Measurements from ENCODE around the gene MAPK1.
"Not testable (repeated sequence)": the region's sequence is repeated elsewhere in the genome, so short reads cannot be mapped to it uniquely, and the experiment has no call there.

The MAPK1 gene

GRCh38 chr22:21817497-21817853 lies 50.0 kb downstream of the MAPK1 start:
- DNase-seq, result not testable (repeated sequence)

GRCh38 chr22:21816787-21817496 lies 50.5 kb downstream of the MAPK1 start:
- DNase-seq, result peak; percentile 88

GRCh38 chr22:21816472-21816786 lies 51.0 kb downstream of the MAPK1 start:
- no peak for DNase-seq

DNA sequence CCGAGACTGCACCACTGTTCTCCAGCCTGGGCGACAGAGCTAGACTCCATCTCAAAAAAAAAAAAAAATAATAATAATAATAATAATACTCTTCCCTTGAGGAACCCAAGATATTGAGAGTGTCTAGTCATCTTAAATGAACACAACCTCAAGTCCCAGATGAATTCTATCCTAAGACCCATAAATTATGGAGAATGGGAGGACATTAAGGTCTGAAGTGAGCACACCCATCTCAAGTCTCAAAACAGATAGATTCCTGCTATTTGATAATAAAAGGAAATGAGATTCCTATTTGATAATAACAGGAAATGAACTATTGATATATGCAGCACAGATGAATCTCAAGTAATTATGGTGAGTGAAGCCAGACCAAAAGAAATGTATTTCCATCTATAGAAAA lies 51.5 kb downstream of the MAPK1 start:
- no peak for DNase-seq

DNA sequence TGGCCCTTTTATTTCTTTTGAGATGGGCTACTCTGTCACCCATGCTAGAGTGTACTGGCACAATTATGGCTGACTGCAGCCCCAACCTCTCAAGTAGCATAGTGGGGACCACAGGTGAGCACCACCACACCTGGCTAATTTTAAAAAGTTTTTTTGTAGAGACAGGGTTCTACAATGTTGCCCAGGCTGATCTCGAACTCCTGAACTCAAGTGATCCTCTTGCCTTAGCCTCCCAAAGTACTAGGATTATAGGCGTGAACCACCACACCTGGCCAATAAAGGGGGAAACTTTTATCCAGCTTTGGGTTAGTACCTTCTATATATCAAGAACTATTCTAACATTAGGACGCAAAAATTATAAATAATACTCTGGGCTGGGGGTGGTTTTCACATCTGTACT lies 52.1 kb downstream of the MAPK1 start:
- no peak for DNase-seq

DNA sequence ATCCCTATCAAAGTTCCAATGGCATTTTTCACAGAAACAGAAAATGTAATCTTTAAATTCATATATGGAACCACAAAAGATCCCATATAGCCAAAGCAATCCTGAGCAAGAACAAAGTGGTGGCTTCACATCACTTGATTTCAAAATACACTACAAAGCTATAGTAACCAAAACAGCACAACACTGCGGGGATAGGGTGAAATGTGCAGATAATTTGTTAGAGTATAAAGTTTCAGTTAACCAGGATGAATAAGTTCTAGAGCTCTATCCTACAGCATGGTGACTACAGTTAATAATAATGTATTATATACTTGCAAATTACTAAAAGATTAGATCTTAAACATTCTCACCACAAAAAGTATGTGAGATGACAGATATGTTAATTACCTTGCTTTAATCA lies 55.5 kb downstream of the MAPK1 start:
- no peak for DNase-seq

DNA sequence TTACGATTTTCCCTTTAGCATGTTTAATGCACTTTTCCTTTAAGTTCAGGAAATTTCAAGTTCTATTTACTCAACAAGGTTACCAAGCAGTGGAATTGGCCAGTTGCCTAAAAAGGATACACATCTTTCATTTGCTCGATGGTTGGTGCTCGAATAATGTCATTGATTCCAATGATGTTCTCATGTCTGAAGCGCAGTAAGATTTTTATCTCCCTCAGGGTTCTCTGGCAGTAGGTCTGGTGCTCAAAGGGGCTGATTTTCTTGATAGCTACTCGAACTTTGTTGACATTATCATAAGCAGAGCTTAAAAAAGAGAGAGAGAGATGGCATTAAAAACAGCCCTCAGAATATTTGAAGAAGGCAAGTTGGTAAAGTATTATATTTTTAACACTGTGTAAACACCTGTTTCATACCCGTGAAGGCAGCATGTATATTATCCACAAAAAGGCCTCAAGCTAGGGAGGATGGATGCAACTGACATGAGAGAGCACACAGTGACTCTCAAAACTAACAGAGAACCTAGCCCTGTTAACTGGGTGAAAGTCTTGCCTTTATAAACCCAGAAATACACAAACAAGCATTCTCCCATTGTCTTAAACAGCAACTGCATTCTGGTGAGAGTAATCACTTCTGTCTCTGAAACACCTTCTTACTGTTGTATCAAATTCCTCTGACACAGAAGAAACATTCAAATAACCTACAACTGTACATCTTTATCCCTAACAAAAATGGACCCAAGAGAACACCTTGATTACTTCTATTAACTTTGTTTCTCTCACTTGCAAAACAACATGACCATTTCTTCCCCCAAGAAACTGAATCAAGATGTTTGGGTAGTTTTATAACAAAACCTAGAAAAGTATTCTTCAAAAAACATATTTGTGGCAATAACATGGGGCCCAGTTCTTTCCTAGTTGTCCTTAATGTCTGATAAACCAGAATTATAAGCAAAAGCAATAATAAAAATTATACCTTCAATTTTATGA lies 59.6 kb downstream of the MAPK1 start:
- DNase-seq, result no peak

- DNase-seq, result not testable (repeated sequence)
Measured at GRCh38 chr22:21805325-21805724, 62.1 kb downstream of the MAPK1 start.

GRCh38 chr22:21803811-21804249 lies 63.6 kb downstream of the MAPK1 start:
- no peak for DNase-seq

DNA sequence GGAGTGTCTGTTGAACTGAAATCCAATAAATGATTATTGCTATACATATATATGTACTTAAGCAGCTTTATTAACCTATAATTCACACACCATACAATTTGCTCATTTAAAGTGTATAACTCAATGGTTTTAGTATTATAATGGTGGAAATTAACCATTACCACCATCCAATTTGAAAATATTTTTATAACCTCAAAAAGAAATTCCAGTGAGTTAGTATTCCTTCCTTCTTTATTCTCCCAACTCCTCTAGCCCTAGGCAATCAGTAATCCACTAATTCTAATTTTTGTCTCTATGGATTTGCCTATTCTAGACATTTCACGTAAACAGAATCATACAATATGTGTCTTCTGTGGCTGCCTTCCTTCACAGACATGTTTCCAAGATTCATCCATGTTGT lies 64.8 kb downstream of the MAPK1 start:
- no peak for DNase-seq

DNA sequence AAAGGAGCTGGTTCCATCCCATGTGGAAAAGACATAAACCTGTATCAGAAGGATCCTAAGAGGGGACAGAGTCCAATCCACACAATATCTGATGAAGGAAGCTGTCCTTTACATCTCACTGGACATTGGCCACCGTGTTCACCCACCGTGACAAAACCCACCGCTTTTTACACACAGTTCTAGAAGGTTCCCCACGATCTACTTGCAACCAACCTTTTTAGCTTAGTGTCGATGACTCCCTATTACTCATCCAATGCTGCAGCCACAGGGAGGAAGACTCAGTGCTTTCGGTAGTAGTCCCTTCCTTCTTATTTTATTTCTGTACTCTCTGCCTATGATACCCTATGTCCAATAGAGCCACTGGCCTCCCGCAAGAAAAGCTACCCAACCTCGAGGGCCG lies 65.4 kb downstream of the MAPK1 start:
- DNase-seq, result no peak

DNA sequence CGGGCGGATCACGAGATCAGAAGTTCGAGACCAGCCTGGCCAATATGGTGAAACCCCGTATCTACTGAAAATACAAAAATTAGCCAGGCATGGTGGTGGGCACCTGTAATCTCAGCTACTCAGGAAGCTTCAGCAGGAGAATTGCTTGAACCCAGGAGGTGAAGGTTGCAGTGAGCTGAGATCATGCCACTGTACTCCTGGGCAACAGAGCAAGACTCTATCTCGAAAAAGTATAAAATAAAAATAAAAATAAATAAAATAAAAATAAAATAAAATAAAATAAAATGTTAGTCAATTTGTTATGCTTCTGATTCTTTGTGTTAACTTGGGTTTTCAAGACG lies 66.2 kb downstream of the MAPK1 start:
- DNase-seq, result not testable (repeated sequence)

DNA sequence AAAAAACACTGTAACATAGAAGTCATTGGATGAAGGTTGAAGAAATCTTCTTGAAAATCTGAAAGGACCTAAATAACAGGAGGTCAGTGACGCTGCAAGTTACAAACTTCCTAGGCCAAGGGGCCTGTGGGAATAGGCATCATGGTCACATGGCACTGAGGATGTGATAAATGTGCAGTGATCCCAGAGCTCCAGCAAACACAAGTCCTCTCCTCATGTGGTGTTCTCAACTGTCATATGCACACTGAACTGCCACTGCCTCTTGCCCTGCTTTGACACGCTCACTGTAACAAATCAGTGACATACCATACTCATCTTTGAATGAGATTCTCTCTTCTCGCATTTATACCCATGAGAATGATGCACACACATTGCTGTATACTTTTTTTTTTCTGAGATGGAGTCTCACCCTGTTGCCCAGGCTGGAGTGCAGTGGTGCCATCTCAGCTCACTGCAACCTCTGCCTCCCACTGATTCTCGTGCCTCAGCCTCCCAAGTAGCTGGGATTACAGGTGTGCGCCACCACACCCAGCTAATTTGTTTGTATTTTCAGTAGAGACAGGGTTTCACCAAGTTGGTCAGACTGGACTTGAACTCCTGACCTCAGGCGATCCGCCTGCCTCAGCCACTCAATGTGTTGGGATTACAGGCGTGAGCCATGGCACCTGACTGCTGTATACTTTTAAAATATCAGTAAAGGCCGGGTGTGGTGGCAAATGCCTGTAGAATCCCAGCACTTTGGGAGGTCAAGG lies 66.7 kb downstream of the MAPK1 start:
- no peak for DNase-seq

DNA sequence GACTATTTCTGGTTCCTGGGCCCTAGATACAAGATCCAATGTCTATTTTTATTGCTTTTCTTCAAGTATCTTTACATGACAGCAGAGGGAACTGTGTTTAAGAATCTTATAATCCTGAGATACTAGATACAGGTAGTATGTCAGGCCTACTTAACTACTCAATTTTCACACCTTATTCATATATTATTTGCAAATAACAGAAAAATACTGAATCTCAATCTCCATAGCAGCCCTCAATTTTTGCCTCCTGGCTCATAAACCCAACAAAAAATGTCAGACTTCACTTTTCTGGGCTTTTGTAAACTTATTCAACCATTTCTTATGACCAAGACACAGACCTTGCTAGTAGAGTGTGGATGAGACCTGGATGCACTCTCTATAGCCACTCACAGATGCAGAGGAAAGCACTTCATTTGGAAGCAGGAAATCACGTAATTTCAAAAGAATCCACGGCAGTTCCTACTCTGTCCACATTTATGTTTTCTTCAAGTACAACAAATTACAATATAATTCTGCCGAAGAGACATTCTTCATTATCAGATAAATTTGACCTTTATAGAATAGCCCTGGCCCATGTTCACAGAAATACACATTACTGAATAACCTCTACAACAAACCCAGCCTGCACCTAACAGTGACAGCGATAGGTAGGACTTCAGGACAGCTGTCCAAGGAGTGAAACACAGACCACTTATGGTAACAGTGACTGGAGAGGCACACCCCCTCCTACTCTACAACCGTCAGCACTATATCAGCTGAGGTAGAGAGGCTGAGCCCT lies 69.8 kb downstream of the MAPK1 start:
- DNase-seq, result peak; percentile 64

DNA sequence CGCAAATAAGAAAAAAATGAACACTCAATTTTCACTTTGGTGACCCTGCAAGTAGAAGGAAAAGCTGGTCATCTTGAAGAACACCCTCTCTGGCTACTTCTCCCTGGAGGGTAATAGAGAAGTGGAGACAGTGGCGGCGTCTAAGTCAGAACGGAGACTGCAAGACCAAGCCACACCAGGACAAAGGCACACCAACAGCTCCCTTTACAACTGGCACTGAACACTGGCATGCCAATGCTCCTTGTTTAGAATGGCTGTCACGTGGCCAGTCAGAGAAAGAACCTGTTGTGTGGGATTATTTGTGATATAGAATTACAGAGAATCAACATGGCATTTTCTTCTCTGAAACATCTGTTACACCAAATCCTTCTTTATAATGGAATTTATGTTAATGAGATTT lies 70.6 kb downstream of the MAPK1 start:
- no peak for DNase-seq

DNA sequence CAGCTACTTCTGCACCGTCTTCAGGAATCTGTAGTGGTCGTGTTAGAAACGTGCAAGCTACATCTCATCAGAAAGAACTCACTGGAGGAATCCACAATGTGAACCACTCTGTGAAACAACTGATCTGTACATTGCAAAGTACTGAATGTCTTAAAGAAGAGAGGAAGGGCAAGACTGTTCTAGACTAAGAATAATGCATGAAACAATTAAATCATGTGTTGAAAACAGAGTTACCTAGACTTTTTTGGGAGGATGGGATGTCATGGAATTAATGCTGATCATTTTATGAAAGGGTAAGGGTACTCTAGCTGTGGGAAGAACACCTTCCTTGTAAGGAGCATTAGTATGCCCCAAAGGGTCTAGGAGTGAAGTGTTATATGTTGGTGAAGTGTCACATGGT lies 71.2 kb downstream of the MAPK1 start:
- DNase-seq, result no peak

GRCh38 chr22:21793716-21794115 lies 73.7 kb downstream of the MAPK1 start:
- DNase-seq, result not testable (repeated sequence)

GRCh38 chr22:21791635-21792625 lies 75.5 kb downstream of the MAPK1 start:
- no peak for DNase-seq

DNA sequence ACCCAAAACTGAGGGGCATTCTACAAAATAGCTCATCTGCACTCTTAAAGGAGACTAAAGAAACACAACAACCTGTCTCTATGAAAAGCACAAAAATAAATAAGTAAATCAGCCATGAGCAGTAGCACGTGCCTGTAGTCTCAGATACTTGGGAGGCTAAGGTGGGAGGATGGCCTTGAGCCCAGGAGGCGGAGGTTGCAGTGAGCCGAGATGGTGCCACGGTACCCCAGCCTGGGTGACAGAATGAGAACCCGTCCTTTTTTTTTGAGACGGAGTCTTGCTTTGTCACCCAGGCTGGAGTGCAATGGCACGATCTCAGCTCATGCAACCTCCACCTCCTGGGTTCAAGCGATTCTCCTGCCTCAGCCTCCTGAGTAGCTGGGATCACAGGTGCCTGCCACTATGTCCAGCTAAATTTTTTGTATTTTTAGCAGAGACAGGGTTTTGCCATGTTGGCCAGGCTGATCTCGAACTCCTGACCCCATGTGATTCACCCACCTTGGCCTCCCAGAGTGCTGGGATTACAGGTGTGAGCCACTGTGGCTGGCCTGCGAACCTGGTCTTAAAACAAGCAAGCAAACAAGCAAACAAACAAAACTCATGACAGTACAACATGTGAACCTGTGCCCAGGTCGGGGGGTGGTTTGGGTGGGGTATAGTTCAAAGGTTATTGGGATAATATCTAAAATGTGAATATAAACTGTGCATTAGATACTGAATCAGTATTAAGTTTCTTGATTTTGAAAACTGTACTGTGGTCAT lies 76.4 kb downstream of the MAPK1 start:
- not testable (repeated sequence) for DNase-seq

DNA sequence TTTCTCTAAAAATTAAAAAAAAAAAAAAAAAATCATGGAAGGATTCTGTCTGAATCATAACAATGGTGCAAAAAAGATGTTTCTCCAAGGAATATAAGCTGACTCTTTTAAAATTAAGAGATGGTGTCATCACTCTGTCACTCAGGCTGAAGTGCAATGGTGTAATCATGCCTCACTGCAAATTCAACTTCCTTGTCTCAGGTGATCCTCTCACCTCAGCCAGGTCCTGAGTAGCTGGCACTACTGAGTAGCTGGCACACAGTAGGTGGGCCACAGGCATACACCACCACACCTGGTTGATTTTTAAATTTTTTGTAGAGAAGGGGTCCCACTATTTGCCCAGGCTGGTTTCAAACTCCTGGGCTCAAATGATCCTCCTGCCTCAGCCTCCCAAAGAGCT lies 77.1 kb downstream of the MAPK1 start:
- no peak for DNase-seq

DNA sequence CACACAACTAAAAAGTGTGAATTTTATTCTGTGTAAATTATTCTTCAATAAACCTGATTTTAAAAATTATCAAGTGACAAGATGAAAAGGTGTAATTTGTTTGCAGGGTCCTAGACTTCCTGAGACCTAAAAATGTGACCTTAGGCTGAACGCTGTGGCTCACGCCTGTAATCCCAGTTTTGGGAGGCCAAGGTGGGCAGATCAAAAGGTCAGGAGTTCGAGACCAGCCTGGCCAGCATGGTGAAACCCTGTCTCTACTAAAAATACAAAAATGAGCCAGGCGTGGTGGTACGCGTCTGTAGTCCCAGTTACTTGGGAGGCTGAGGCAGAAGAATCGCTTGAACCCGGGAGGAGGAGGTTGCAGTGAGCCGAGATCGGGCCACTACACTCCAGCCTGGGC lies 79.9 kb downstream of the MAPK1 start:
- DNase-seq, result not testable (repeated sequence)

Measured in fibroblast of skin of right quadriceps (primary cell).